ENCODE measurements around the gene FOXL1. TPM values are rescaled to one million over a fixed set of nuclear protein-coding genes. Genes with fewer than 3 reads are reported as not detected.

FOXL1 gene
- total RNA-seq, 1 donor = 2.5 TPM

- no peak overlapping the region for H2AFZ ChIP-seq (ENCODE audit: low read length)
- peak; percentile 71 for DNase-seq (ENCODE audit: insufficient read length, low spot score, missing footprints)
- peak overlapping the region; percentile 99 for H3K4me2 ChIP-seq (ENCODE audit: insufficient read depth, low read length)
- H3K27ac ChIP-seq (ENCODE audit: low read depth, low read length) = peak overlapping the region; percentile 96
- peaks cover 3% of the 10 kb centered on the region for H4K20me1 ChIP-seq (ENCODE audit: insufficient read depth, low read length)
- H3K79me2 ChIP-seq (ENCODE audit: insufficient read depth, low read length) = peaks cover 94% of the 10 kb centered on the region
- no peaks in the 10 kb centered on the region for H3K27me3 ChIP-seq (ENCODE audit: insufficient read depth, low read length)
- peak overlapping the region; percentile 97 for H3K4me3 ChIP-seq (ENCODE audit: insufficient read depth, low read length)
- TF ChIP-seq CTCF (IDR thresholded peaks at IDR 0.05; ENCODE audit: extremely low read depth, low read depth, low read length) = no peak
- H3K9me3 ChIP-seq (ENCODE audit: low read depth, low read length) = no peaks in the 10 kb centered on the region
- peaks cover 71% of the 10 kb centered on the region for H3K36me3 ChIP-seq (ENCODE audit: insufficient read depth, low read length)
- H3K4me1 ChIP-seq (ENCODE audit: insufficient read depth, low read length) = peaks cover 29% of the 10 kb centered on the region
These were observed 6.8 kb upstream of the FOXL1 start for GRCh38 chr16:86571530-86571915.

- Histone ChIP-seq H3K4me3 (ENCODE audit: insufficient read depth, low read length) (peak overlapping the region; percentile 97), H4K20me1 (ENCODE audit: insufficient read depth, low read length) (peaks cover 3% of the 10 kb centered on the region), H3K4me1 (ENCODE audit: insufficient read depth, low read length) (peaks cover 29% of the 10 kb centered on the region), H3K79me2 (ENCODE audit: insufficient read depth, low read length) (peaks cover 100% of the 10 kb centered on the region), H3K9me3 (ENCODE audit: low read depth, low read length) (no peaks in the 10 kb centered on the region), H3K27ac (ENCODE audit: low read depth, low read length) (peak overlapping the region; percentile 96), H2AFZ (ENCODE audit: low read length) (no peak overlapping the region), H3K4me2 (ENCODE audit: insufficient read depth, low read length) (peak overlapping the region; percentile 99), H3K27me3 (ENCODE audit: insufficient read depth, low read length) (no peaks in the 10 kb centered on the region), H3K36me3 (ENCODE audit: insufficient read depth, low read length) (peaks cover 77% of the 10 kb centered on the region)
- DNase-seq (ENCODE audit: insufficient read length, low spot score, missing footprints) = peak; percentile 58
- TF ChIP-seq CTCF (IDR thresholded peaks at IDR 0.05; ENCODE audit: extremely low read depth, low read depth, low read length) = no peak
These were observed 6.3 kb upstream of the FOXL1 start for GRCh38 chr16:86572041-86572521.

- H3K79me2 ChIP-seq (ENCODE audit: insufficient read depth, low read length) = peaks cover 100% of the 10 kb centered on the region
These were observed 5.7 kb upstream of the FOXL1 start for GRCh38 chr16:86572606-86573005.

GRCh38 chr16:86573215-86573614 is 5.1 kb upstream of the FOXL1 start:
- TF ChIP-seq CTCF (IDR thresholded peaks at IDR 0.05; ENCODE audit: extremely low read depth, low read depth, low read length) = no peak
- Histone ChIP-seq H3K79me2 (ENCODE audit: insufficient read depth, low read length) (peaks cover 100% of the 10 kb centered on the region), H4K20me1 (ENCODE audit: insufficient read depth, low read length) (peaks cover 3% of the 10 kb centered on the region), H3K9me3 (ENCODE audit: low read depth, low read length) (no peaks in the 10 kb centered on the region), H3K4me1 (ENCODE audit: insufficient read depth, low read length) (peaks cover 29% of the 10 kb centered on the region), H3K27me3 (ENCODE audit: insufficient read depth, low read length) (no peaks in the 10 kb centered on the region), H3K4me3 (ENCODE audit: insufficient read depth, low read length) (peak overlapping the region; percentile 97), H2AFZ (ENCODE audit: low read length) (no peak overlapping the region), H3K27ac (ENCODE audit: low read depth, low read length) (peak overlapping the region; percentile 96), H3K4me2 (ENCODE audit: insufficient read depth, low read length) (peak overlapping the region; percentile 99), H3K36me3 (ENCODE audit: insufficient read depth, low read length) (peaks cover 77% of the 10 kb centered on the region)
- peak; percentile 88 for DNase-seq (ENCODE audit: insufficient read length, low spot score, missing footprints)

More at GRCh38 chr16:86572606-86573005, 5.7 kb upstream of the FOXL1 start:
- no peak overlapping the region for H2AFZ ChIP-seq (ENCODE audit: low read length)
- peak overlapping the region; percentile 99 for H3K4me2 ChIP-seq (ENCODE audit: insufficient read depth, low read length)
- H3K4me1 ChIP-seq (ENCODE audit: insufficient read depth, low read length) = peaks cover 29% of the 10 kb centered on the region
- H3K4me3 ChIP-seq (ENCODE audit: insufficient read depth, low read length) = peak overlapping the region; percentile 97
- H3K27ac ChIP-seq (ENCODE audit: low read depth, low read length) = peak overlapping the region; percentile 96
- no peak for TF ChIP-seq CTCF (IDR thresholded peaks at IDR 0.05; ENCODE audit: extremely low read depth, low read depth, low read length)
- peaks cover 3% of the 10 kb centered on the region for H4K20me1 ChIP-seq (ENCODE audit: insufficient read depth, low read length)
- peak; percentile 22 for DNase-seq (ENCODE audit: insufficient read length, low spot score, missing footprints)
- H3K27me3 ChIP-seq (ENCODE audit: insufficient read depth, low read length) = no peaks in the 10 kb centered on the region
- H3K36me3 ChIP-seq (ENCODE audit: insufficient read depth, low read length) = peaks cover 77% of the 10 kb centered on the region
- H3K9me3 ChIP-seq (ENCODE audit: low read depth, low read length) = no peaks in the 10 kb centered on the region

All from osteoblast (primary cell).